Lower leg skin (tissue), 4 donors: ENCODE data around the gene SPSB3. TPM values are rescaled to one million over a fixed set of nuclear protein-coding genes. Genes with fewer than 3 reads are reported as not detected.

Source experiments
- DNase-seq, 2 donors: peaks; one replicate each; pipeline ENCODE4 v3.0.0-alpha.2; 2019; ENCODE audit warnings: low spot score in 2 of 2
- H3K4me3 ChIP-seq: fragments of 200-600 bp; sonication (generic); 2 replicates; pipeline ENCODE4 v1.5.1; 2017; ENCODE audit warnings: mild to moderate bottlenecking, low read depth; ENCODE audit not compliant: poor library complexity, severe bottlenecking
- POLR2A ChIP-seq, 2 donors: fragments of 450-650 bp; IDR thresholded peaks; one replicate each; pipeline ENCODE4 v1.6.1; 2016 to 2017; ENCODE audit warnings: antibody characterized with exemption in 2 of 2, mild to moderate bottlenecking in 1 of 2, moderate library complexity in 1 of 2
- WGBS, 2 donors: methylation state at CpG; one replicate each; pipeline ENCODE4 v1.1.5; 2018; 5-methylcytosine and 5-hydroxymethylcytosine counted together
- intact Hi-C: fragments of 100-400 bp; cut with DNase I; formaldehyde crosslinking; loops from one replicate; pipeline ENCODE4 v1.15.0; 2023; ENCODE audit warnings: low total_unique reads
- total RNA-seq, 4 donors: library from RNA; depleted of rRNA; stranded (reverse); fragments of >200 nt; gene quantifications; one replicate each; pipeline ENCODE4 v1.1.0, GENCODE V29; 2016
- TF ChIP-seq, protein P1 (sequence below), 3 donors: fragments of 450-650 bp; IDR thresholded peaks; one replicate each; pipeline ENCODE4 v1.5.1; 2016; ENCODE audit warnings: antibody characterized with exemption in 3 of 3, mild to moderate bottlenecking in 3 of 3, moderate library complexity in 2 of 3

SPSB3 gene
- total RNA-seq, 4 donors from 2014 or later = 146 to 238 (median 172) TPM

DNA sequence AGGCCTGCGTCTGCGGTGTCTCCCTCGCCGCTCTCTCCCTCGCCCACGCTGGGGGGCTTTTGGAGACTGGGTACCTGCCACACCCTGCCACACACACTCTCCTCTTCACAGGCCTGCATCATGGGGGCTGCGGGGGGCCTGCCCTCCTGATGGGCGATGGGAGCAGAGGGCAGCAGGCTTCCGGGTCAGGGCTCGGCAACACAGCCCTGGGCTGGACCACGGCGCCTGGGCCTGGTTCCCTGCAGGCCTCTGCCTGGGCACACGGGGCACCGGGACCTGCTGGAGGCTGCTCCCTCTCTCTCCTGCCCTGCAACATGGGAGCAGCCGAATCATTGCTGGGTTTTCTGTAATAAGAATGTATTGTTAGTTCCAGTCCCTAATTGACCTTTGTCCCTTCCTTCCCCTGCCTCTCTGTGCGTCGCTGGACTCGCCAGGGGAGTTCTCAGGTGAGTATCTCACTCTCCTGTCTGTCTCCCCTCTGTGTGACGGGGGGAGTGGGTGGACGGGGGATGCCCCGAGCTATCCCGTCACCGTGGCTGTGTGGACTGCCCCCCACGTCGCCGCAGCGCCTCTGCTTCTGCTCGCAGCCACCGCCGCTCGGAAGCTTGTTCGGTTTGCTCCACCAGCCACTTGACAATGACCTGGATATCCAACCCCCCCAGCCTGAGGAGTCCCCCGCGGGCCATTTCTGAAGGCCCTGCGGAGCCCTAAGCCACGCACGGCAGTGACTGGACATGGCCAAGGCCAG is 24.5 kb downstream of the SPSB3 start:
- H3K4me3 ChIP-seq = no peak overlapping the region
- intact Hi-C loops = no loop called here
- 95% methylated on average over 35 to 36 of the region's 37 CpGs for WGBS, 2 donors
- TF ChIP-seq POLR2A (IDR thresholded peaks at IDR 0.05) = no peak
- TF ChIP-seq, protein P1, sequence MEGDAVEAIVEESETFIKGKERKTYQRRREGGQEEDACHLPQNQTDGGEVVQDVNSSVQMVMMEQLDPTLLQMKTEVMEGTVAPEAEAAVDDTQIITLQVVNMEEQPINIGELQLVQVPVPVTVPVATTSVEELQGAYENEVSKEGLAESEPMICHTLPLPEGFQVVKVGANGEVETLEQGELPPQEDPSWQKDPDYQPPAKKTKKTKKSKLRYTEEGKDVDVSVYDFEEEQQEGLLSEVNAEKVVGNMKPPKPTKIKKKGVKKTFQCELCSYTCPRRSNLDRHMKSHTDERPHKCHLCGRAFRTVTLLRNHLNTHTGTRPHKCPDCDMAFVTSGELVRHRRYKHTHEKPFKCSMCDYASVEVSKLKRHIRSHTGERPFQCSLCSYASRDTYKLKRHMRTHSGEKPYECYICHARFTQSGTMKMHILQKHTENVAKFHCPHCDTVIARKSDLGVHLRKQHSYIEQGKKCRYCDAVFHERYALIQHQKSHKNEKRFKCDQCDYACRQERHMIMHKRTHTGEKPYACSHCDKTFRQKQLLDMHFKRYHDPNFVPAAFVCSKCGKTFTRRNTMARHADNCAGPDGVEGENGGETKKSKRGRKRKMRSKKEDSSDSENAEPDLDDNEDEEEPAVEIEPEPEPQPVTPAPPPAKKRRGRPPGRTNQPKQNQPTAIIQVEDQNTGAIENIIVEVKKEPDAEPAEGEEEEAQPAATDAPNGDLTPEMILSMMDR (IDR thresholded peaks at IDR 0.05) = no peak
- no peak for DNase-seq

DNA sequence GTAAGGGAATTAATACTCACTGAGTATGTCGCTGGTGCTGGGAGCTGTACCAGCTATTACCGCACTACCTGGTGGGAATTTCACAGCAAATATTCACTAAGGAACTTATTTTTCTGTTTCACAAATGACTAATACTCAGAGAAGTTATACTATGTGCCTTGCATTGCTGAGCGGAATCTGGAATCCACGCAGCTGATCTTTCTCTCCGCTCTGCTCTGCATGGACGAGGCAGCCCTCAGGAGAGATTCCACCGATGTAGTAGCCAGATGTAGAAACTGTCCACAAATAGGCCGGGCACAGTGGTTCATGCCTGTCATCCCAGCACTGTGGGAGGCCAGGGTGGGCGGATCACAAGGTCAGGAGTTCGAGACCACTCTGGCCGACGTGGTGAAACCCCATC is 28.2 kb downstream of the SPSB3 start:
- WGBS, 2 donors = 81 to 91% methylated on average over 12 of the region's 12 CpGs
- TF ChIP-seq, protein P1 (IDR thresholded peaks at IDR 0.05) = no peak
- TF ChIP-seq POLR2A (IDR thresholded peaks at IDR 0.05) = no peak
- intact Hi-C loops = no loop called here
- H3K4me3 ChIP-seq = no peak overlapping the region
- no peak for DNase-seq

DNA sequence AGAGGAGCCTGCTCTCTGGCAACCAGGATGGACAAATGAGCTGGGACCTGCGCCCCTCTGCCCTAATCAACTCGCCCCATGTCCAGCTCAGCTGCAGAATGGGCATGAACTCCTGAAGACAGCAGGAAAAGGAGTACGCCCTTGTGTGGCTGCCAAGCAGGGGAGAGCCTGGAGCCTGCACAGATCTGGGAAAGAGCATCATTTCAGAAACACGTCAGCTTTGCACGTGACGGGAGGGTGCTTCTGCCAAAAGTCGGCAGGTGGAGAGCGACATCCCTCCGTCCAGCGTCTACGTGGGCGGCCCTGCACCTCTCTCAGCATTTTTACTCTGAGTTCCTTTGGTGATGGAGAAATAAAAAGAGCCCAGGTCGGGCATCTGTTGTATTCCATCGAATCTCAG is 29.5 kb downstream of the SPSB3 start:
- no peak for DNase-seq
- TF ChIP-seq, protein P1 (IDR thresholded peaks at IDR 0.05) = no peak
- TF ChIP-seq POLR2A (IDR thresholded peaks at IDR 0.05) = no peak
- intact Hi-C loops = no loop called here
- 91 to 95% methylated on average over 14 of the region's 14 CpGs for WGBS, 2 donors
- no peak overlapping the region for H3K4me3 ChIP-seq

DNA sequence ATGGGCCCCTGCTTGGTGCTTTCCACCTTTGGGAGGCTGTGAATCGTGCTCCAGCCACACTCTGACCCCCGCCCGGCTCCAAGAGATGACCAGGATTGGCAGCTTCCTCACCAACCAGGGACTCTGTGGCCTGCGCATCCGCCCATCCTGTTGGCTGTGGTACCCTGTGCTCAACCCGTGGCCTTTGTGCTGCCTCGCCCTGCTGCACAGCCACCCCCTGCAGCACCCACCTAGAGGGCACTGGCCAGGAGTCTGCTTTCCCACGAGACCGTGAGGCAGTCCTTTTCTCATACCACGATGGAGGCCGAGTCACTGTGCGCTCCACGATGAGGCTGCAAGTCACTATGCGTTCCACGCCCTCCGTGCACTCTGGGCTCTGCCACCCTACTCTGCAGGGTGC is 30.4 kb downstream of the SPSB3 start:
- no peak overlapping the region for H3K4me3 ChIP-seq
- WGBS, 2 donors = 95 to 98% methylated on average over 16 of the region's 16 CpGs
- no peak for TF ChIP-seq POLR2A (IDR thresholded peaks at IDR 0.05)
- TF ChIP-seq, protein P1 (IDR thresholded peaks at IDR 0.05) = no peak
- intact Hi-C loops = no loop called here
- DNase-seq = no peak

DNA sequence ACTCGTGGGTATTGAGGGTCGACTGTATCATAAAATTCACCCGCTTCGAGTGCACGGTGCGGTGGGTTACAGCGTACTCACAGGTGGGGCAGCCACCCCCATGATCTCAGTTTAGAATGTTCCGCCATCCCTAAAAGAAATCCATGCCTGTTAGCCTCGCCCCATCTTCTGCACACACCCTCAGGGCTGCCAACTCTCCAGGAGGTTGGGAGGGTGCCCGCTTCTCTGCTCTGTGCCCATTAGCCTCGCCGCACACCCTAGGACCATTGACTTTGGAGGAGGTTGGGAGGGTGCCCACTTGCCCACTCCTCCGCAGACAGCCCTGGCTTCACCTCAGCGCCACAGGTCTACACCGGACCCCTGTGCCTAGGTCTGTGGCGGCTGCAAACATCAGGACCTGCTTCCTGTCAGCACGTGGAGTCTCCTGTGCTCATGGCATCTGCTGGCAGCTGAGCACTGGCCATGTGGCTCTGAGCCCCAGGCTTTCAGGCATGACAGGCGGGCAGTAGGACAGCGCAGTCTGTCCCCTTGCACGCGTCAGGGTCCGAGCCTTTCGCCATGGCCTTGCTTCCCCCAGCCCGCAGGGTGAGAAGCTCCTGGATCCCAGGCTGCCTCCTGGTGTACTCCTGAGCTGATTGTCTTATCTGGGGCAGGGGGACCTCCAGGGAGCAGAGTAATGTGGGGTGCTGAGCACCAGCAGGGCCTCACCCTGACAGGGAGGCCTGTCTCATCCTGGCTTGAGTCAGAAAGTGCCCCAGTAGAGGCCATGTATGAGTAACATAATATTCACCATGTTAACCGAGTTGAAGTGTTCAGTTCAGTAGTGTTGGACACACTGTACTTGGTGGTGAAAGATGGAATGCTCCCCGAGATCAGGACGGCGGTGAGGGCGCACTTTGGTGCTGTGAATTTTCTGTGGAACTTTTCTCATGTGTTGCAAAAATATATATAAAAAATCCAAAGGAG is 32.9 kb downstream of the SPSB3 start:
- intact Hi-C loops = loop anchor here (10.0 kb wide), 1 partner anchor 285 kb away; no protein-coding TSS in a partner anchor
- no peak for DNase-seq
- 93 to 98% methylated on average over 26 to 28 of the region's 29 CpGs for WGBS, 2 donors
- no peak overlapping the region for H3K4me3 ChIP-seq
- TF ChIP-seq, protein P1 (IDR thresholded peaks at IDR 0.05) = no peak
- TF ChIP-seq POLR2A (IDR thresholded peaks at IDR 0.05) = no peak
